Chondrocyte (in vitro differentiated cells): ENCODE results near the gene EIPR1. TPM values are rescaled to one million over a fixed set of nuclear protein-coding genes. Genes with fewer than 3 reads are reported as not detected.

Source experiments
- DNase-seq: peaks from one replicate; pipeline ENCODE4 v3.0.0; 2021; ENCODE audit warnings: mixed read lengths, low spot score
- H3K27ac Mint-ChIP-seq: one replicate; pipeline ENCODE4 v1.8.0; 2021; ENCODE audit warnings: mild to moderate bottlenecking, moderate library complexity, mixed read lengths; ENCODE audit not compliant: unreplicated experiment
- H3K27me3 Mint-ChIP-seq: 2 replicates; pipeline ENCODE4 v1.8.0; 2021; ENCODE audit warnings: low read depth, mixed read lengths
- H3K36me3 Mint-ChIP-seq: 2 replicates; pipeline ENCODE4 v1.8.0; 2021; ENCODE audit warnings: low read depth, mixed read lengths
- H3K4me1 Mint-ChIP-seq: 2 replicates; pipeline ENCODE4 v1.8.0; 2021; ENCODE audit warnings: low read depth, mild to moderate bottlenecking, mixed read lengths
- H3K4me3 Mint-ChIP-seq: one replicate; pipeline ENCODE4 v1.8.0; 2021; ENCODE audit warnings: mild to moderate bottlenecking, moderate library complexity, mixed read lengths; ENCODE audit not compliant: unreplicated experiment
- H3K9me3 Mint-ChIP-seq: 2 replicates; pipeline ENCODE4 v1.8.0; 2021; ENCODE audit warnings: low read depth, mixed read lengths
- CTCF ChIP-seq: fragments of 200-600 bp; sonication (generic); IDR thresholded peaks from 2 replicates; pipeline ENCODE4 v1.5.0; 2021; ENCODE audit warnings: antibody characterized with exemption, mild to moderate bottlenecking, moderate library complexity
- total RNA-seq: library from RNA; stranded (reverse); gene quantifications from 3 replicates; pipeline ENCODE4 v1.2.1, GENCODE V29; 2021

EIPR1 gene
- total RNA-seq, 1 donor from 2014 or later, result 18.2 TPM

GRCh38 chr2:3344897-3345296 is 32.7 kb downstream of the EIPR1 start:
- no peak for DNase-seq
- no peak for TF ChIP-seq CTCF
- H3K27ac Mint-ChIP-seq, result peak overlapping the region; percentile 57
- peaks cover 8% of the 10 kb centered on the region for H3K36me3 Mint-ChIP-seq
- no peak overlapping the region for H3K4me3 Mint-ChIP-seq
- no peaks in the 10 kb centered on the region for H3K27me3 Mint-ChIP-seq
- no peaks in the 10 kb centered on the region for H3K4me1 Mint-ChIP-seq
- no peaks in the 10 kb centered on the region for H3K9me3 Mint-ChIP-seq

- Mint-ChIP-seq H3K4me3 (no peak overlapping the region), H3K9me3 (no peaks in the 10 kb centered on the region), H3K36me3 (peaks cover 8% of the 10 kb centered on the region), H3K4me1 (no peaks in the 10 kb centered on the region), H3K27me3 (no peaks in the 10 kb centered on the region), H3K27ac (no peak overlapping the region)
- no peak for DNase-seq
- no peak for TF ChIP-seq CTCF
These were observed 34.6 kb downstream of the EIPR1 start for GRCh38 chr2:3343012-3343411.

- H3K27me3 Mint-ChIP-seq, result no peaks in the 10 kb centered on the region
- no peaks in the 10 kb centered on the region for H3K4me1 Mint-ChIP-seq
These were observed 35.3 kb downstream of the EIPR1 start for GRCh38 chr2:3342324-3342723.

GRCh38 chr2:3341336-3341735 is 36.3 kb downstream of the EIPR1 start:
- Mint-ChIP-seq H3K9me3 (no peaks in the 10 kb centered on the region), H3K4me3 (no peak overlapping the region), H3K36me3 (peaks cover under 1% of the 10 kb centered on the region), H3K27ac (no peak overlapping the region), H3K27me3 (no peaks in the 10 kb centered on the region), H3K4me1 (no peaks in the 10 kb centered on the region)
- no peak for TF ChIP-seq CTCF
- no peak for DNase-seq

More at GRCh38 chr2:3342324-3342723, 35.3 kb downstream of the EIPR1 start:
- DNase-seq, result no peak
- Mint-ChIP-seq H3K36me3 (peaks cover 4% of the 10 kb centered on the region), H3K4me3 (no peak overlapping the region), H3K9me3 (no peaks in the 10 kb centered on the region), H3K27ac (no peak overlapping the region)
- TF ChIP-seq CTCF, result no peak

GRCh38 chr2:3340144-3340543 is 37.5 kb downstream of the EIPR1 start:
- H3K9me3 Mint-ChIP-seq, result no peaks in the 10 kb centered on the region
- no peak overlapping the region for H3K4me3 Mint-ChIP-seq
- peaks cover 2% of the 10 kb centered on the region for H3K36me3 Mint-ChIP-seq
- no peaks in the 10 kb centered on the region for H3K27me3 Mint-ChIP-seq
- TF ChIP-seq CTCF, result no peak
- no peaks in the 10 kb centered on the region for H3K4me1 Mint-ChIP-seq
- no peak overlapping the region for H3K27ac Mint-ChIP-seq
- DNase-seq, result no peak
